ENCODE measurements around the gene LCN6. TPM values are rescaled to one million over a fixed set of nuclear protein-coding genes. Genes with fewer than 3 reads are reported as not detected.

LCN6 gene
- total and polyA plus RNA-seq, 12 donors = 1.5 to 261 (median 4.6) TPM

- Histone ChIP-seq H3K4me1 (peaks cover 0 to 16% (median 0%) of the 10 kb centered on the region in 9 donors), H3K27ac (no peak overlapping the region), H3K9me3 (peaks cover 0 to 4% (median 0%) of the 10 kb centered on the region in 11 donors), H3K36me3 (no peaks in the 10 kb centered on the region), H3K4me3 (no peak overlapping the region), H3K27me3 (peaks cover 0 to 24% (median 4%) of the 10 kb centered on the region in 7 donors)
- ATAC-seq (no peak), DNase-seq (no peak)
- intact Hi-C loops (cut with DNase I) = no loop called here
- WGBS, 2 donors = 88 to 89% methylated on average over 27 of the region's 27 CpGs
- no peak for TF ChIP-seq CTCF (IDR thresholded peaks at IDR 0.05)
Measured at GRCh38 chr9:136759436-136760325, 11.4 kb upstream of the LCN6 start.

- DNase-seq = no peak
- ATAC-seq = no peak
- intact Hi-C loops (cut with DNase I) = no loop called here
- TF ChIP-seq CTCF (IDR thresholded peaks at IDR 0.05) = no peak
- Histone ChIP-seq H3K4me1 (peaks cover 0 to 15% (median 0%) of the 10 kb centered on the region in 9 donors), H3K4me3 (no peak overlapping the region), H3K27ac (no peak overlapping the region), H3K36me3 (no peaks in the 10 kb centered on the region), H3K9me3 (peaks cover 0 to 4% (median 0%) of the 10 kb centered on the region in 11 donors), H3K27me3 (peaks cover 0 to 21% (median 4%) of the 10 kb centered on the region in 7 donors)
- 82 to 84% methylated on average over 9 of the region's 9 CpGs for WGBS, 2 donors
Measured at GRCh38 chr9:136759001-136759400, 10.7 kb upstream of the LCN6 start.

- TF ChIP-seq CTCF (IDR thresholded peaks at IDR 0.05) = no peak
- Histone ChIP-seq H3K36me3 (no peaks in the 10 kb centered on the region), H3K9me3 (peaks cover 0 to 4% (median 0%) of the 10 kb centered on the region in 11 donors), H3K4me1 (peaks cover 0 to 12% (median 0%) of the 10 kb centered on the region in 9 donors), H3K27me3 (peaks cover 0 to 12% (median 0%) of the 10 kb centered on the region in 7 donors), H3K27ac (no peak overlapping the region), H3K4me3 (no peak overlapping the region)
- 89 to 92% methylated on average over 20 of the region's 20 CpGs for WGBS, 2 donors
- DNase-seq (no peak), ATAC-seq (no peak)
- intact Hi-C loops (cut with DNase I) = no loop called here
Measured at GRCh38 chr9:136757751-136758140, 9.4 kb upstream of the LCN6 start.

- TF ChIP-seq CTCF (IDR thresholded peaks at IDR 0.05) = no peak
- Histone ChIP-seq H3K4me1 (peaks cover 0 to 12% (median 0%) of the 10 kb centered on the region in 9 donors), H3K9me3 (peaks cover 0 to 5% (median 0%) of the 10 kb centered on the region in 11 donors), H3K36me3 (no peaks in the 10 kb centered on the region), H3K27me3 (peaks cover 0 to 7% (median 0%) of the 10 kb centered on the region in 7 donors), H3K4me3 (no peak overlapping the region), H3K27ac (no peak overlapping the region)
- WGBS, 2 donors = 91 to 93% methylated on average over 20 of the region's 20 CpGs
- ATAC-seq = no peak
- DNase-seq = no peak
- intact Hi-C loops (cut with DNase I) = no loop called here
Measured at GRCh38 chr9:136757328-136757727, 9.0 kb upstream of the LCN6 start.

Data from heart right ventricle (tissue), 16 donors.